Amniotic stem cell (primary cell): ENCODE data around the gene RNF113A.
"Not testable (repeated sequence)": the region's sequence is repeated elsewhere in the genome, so short reads cannot be mapped to it uniquely, and the experiment has no call there.

Experiments used
- DNase-seq: peaks from one replicate; lab custom pipeline; 2025; lab: John Stamatoyannopoulos, UW

The RNF113A gene

GRCh38 chrX:119871599-119872395 lies at the start of gene RNF113A, which contains the start of gene NDUFA1:
Gene RNF113A, minus strand, starts transcription at chrX:119871733. Its CDS starts 120 bp downstream, at chrX:119871613.
Gene NDUFA1, plus strand, starts transcription at chrX:119871832. Its CDS starts 80 bp downstream, at chrX:119871912.
- DNase-seq, result peak; percentile 57

- DNase-seq, result no peak
Measured at GRCh38 chrX:119919835-119920585, 48.5 kb upstream of the RNF113A start.

DNA sequence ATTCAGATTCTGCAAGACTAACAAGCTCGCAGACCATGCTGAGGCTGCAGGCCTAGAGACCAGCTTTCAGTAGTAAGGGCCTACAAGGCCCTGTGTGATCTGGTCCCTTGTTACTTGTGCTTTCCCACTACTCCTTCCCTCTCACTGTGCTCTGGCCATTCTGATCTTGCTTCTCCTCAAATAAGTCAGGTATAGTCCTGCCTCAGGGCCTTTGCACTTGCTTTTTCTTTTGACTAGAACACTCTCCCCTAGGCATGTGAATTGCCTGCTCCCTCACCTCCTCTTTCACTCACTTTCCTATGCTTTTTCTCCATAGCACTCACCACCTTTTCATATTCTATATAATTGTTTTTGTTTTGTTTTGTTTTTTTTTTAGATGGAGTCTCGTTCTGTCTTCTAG lies 46.3 kb upstream of the RNF113A start:
- DNase-seq, result no peak

DNA sequence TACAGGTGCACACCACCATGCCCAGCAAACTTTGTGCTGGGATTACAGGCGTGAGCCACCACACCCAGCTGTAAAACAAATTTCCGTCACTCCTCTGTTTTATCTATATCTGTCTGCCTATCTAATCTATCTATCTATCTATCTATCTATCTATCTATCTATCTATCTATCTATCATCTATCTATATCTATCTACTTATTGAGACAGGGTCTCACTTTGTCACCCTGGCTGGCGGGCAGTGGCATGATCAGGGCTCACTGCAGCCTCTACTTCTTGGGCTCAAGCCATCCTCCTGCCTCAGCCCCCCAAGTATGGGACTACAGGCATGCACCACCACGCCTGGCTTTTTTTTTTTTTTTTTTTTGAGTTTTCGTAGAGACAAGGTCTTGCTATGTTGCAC lies 44.8 kb upstream of the RNF113A start:
- no peak for DNase-seq

GRCh38 chrX:119900976-119901375 lies 29.4 kb upstream of the RNF113A start:
- DNase-seq, result no peak

DNA sequence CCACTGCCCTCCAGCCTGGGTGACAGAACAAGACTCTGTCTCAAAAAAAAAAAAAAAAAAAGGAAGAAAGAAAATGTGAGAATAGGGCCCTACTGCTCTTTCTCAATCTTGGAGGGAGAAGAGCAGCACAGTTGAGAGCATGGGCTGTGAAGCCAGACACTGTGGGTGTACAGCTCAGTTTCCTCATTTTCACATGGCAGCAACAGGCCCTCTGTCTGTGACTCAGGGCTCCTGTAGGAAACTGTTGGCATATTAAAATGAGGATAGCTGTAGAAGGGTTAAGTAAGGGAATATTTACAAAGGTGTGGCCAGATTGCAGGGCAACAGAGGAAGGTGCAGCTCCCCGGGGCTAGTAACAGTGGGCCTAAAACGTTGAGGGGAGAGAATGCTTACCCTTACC lies 27.6 kb upstream of the RNF113A start:
- no peak for DNase-seq

GRCh38 chrX:119895843-119896326 lies 24.4 kb upstream of the RNF113A start, which contains the start of gene AKAP14:
Gene AKAP14, plus strand, starts transcription at chrX:119895893. Its CDS starts 7,331 bp downstream, at chrX:119903224.
- no peak for DNase-seq

GRCh38 chrX:119891961-119892692 lies 20.6 kb upstream of the RNF113A start:
- DNase-seq, result not testable (repeated sequence)

DNA sequence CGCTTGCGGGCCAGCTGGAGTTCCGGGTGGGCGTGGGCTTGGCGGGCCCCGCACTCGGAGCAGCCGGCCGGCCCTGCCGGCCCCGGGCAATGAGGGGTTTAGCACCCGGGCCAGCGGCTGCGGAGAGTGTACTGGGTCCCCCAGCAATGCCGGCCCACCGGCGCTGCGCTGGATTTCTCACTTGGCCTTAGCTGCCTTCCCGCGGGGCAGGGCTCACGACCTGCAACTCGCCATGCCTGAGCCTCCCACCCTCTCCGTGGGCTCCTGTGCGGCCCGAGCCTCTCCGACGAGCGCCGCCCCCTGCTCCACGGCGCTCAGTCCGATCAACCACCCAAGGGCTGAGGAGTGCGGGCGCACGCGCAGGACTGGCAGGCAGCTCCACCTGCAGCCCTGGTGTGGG lies 19.1 kb upstream of the RNF113A start:
- DNase-seq, result not testable (repeated sequence)

DNA sequence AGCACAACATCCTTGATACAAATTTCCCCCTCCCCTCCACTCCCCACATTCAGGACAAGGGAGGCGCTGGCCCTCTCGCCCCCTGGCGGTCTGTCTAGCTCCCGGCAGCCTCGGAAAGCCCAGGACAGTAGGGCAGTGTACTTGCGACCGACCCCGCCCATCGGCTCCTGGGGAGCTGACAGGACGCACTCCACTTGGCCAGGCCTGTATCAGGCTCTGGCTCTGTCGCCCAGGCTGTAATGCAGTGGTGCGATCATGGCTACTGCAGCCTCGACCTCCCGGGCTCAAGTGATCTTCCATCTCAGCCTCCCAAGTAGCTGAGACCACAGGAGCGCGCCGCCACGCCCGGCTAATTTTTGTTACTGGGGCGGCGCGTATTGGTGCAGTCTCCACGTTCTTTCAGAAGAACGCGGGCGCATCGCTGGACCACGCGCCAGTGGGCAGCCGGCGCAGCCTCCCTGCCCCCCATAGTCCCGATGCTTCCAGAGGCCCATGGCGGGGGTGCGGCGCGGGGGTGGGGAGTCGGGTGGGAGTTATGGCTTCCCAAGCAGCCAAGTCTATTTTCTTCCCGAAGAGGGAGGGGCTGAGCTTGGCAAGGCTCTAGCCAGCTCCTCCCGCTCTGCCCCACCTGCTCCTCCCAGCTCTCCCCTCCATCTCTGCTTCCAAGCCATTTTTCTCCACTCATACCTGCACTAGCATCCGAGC lies 16.3 kb upstream of the RNF113A start:
- no peak for DNase-seq

DNA sequence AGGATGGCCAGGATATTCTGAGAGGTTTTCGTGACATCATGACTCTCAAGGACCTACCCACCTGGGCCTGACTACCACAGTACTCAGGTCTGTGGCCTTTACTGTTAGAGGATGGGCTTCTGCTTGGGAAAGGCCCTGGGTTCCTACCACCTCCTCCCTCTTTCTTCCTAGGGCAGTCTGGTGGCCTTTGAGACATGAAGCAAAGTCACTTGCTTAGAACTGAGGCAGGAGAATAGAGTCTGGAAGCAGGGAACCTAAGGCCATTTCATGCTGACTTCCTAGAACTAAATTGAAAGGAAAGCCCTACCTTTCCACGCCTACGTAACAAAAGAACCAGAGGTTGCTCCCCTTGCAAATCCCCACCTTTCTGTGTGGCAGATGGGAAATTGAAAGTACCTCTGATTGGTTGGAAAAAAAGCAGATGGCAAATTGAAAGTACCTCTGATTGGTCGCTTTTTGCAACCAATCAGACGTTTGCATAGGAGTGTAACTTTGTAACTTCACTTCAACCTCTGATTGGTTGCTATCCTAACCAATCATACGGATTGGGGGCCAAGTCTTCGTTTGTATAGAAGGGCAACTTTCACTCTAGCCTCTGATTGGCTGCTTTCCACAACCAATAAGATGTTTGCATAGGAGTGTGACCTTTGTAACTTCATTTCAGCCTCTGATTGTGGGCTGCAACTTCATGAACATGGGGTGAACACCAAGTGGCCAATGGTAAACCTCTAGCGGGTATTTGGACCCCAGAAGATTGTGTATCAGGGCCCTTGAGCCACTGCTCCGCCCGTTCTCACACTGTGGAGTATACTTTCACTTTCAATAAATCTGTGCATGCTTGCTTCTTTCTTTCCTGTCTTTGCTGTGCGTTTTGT lies 14.3 kb upstream of the RNF113A start:
- DNase-seq, result no peak

GRCh38 chrX:119880552-119881437 lies 9.3 kb upstream of the RNF113A start:
- peak; percentile 3 for DNase-seq

- DNase-seq, result no peak
Measured at GRCh38 chrX:119880076-119880475, 8.5 kb upstream of the RNF113A start.

GRCh38 chrX:119878740-119879139 lies 7.2 kb upstream of the RNF113A start:
- DNase-seq, result no peak

DNA sequence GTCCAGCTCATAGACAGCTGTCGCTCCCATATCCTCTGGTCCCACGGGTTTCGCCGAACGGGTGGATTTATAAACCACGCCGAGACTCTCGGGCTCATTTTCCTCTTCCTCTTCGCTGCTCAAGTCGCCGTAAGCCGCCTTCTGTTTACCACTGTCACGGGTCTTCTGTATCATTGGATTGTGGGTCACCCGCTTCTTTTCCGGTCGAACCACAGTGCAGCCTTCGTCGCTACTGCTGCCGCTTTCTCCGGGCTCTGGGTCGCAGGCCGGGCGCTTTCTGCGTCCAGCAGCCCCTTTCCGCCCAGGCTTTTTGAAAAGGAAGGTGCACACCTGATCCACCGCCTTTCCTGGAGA lies 311 bp downstream of the RNF113A start:
- DNase-seq, result no peak

DNA sequence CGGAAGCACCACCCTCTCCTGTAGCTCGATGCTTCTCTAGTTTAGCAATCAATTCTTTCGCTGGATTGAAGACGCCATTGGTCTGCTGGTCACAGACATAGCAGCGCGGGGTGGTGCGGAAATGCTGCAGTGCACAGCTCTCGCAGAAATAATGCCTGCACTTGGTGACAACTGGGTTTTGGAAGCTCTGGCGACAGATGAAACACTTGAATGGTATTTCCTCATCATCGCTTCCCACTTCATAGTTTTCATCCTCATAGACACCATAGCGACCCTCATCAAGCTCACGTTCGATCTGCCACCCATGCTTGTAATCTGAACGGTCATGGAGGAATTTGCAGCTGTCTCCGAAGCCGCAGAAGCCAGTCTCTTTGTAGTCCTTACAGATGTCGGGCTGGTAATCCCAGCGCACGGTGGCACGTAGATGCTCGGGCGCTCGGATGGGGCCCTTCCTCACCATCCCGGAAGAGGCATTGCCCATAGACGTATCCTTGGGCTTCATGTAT lies 854 bp downstream of the RNF113A start:
- no peak for DNase-seq

- DNase-seq, result no peak
Measured at GRCh38 chrX:119853444-119853843, 18.1 kb downstream of the RNF113A start.

- peak; percentile 81 for DNase-seq
Measured at GRCh38 chrX:119852382-119853353, 18.9 kb downstream of the RNF113A start, which contains the start of gene UPF3B. Gene UPF3B, minus strand, starts transcription at chrX:119852963. Its CDS starts 35 bp downstream, at chrX:119852928.
